K562 (cell line): Measurements from ENCODE around the gene MPI. TPM values are rescaled to one million over a fixed set of nuclear protein-coding genes. Genes with fewer than 3 reads are reported as not detected.

ENCODE experiments used
- ELK1 ChIP-seq: sonication (generic); formaldehyde crosslinking; IDR thresholded peaks from 2 replicates; pipeline ENCODE4 v1.8.1; 2022; ENCODE audit warnings: missing genetic modification reagents
- FOXA1 ChIP-seq: fragments of 450-650 bp; IDR thresholded peaks from 2 replicates; pipeline ENCODE4 v1.6.1; 2016; ENCODE audit warnings: mild to moderate bottlenecking, borderline replicate concordance
- FOXM1 ChIP-seq, 2 experiments: fragments of 450-650 bp in 1 of 2; sonication (generic) in 1 of 2; formaldehyde crosslinking in 1 of 2; IDR thresholded peaks; 2 replicates each; pipeline versions ENCODE4 v1.6.1 to v1.9.0; 2017 to 2022; ENCODE audit warnings: low read depth in 2 of 2, mild to moderate bottlenecking in 2 of 2, missing genetic modification reagents in 1 of 2, moderate library complexity in 1 of 2
- GABPB2 ChIP-seq: fragments of 250-450 bp; sonication (Bioruptor Pico); conservative IDR thresholded peaks from 2 replicates; pipeline ENCODE4 v1.5.1; 2021; ENCODE audit warnings: mild to moderate bottlenecking
- HMG20A ChIP-seq: fragments of 450-650 bp; formaldehyde crosslinking; conservative IDR thresholded peaks from 2 replicates; pipeline ENCODE4 v1.4.0; 2020; ENCODE audit warnings: mild to moderate bottlenecking, mixed read lengths
- NR4A1 ChIP-seq, 2 experiments: fragments of 250-450 bp in 1 of 2; fragments of 450-650 bp in 1 of 2; sonication (Bioruptor Pico) in 1 of 2; IDR thresholded peaks; 2 replicates each; pipeline versions ENCODE4 v1.4.0 to v1.6.1; 2016 to 2020; ENCODE audit warnings: mild to moderate bottlenecking in 2 of 2, missing compliant biosample characterization in 1 of 2, missing genetic modification characterization in 1 of 2, moderate library complexity in 1 of 2
- POLR2AphosphoS5 ChIP-seq: IDR thresholded peaks from 2 replicates; pipeline ENCODE4 v1.6.1; 2011; ENCODE audit warnings: mild to moderate bottlenecking, low read depth, low read length, moderate library complexity; ENCODE audit not compliant: control insufficient read depth, insufficient read depth
- PTBP1 ChIP-seq: fragments of 200-400 bp; formaldehyde crosslinking; IDR thresholded peaks from 2 replicates; pipeline ENCODE4 v1.6.1; 2017; ENCODE audit warnings: low read depth, low read length
- SIX5 ChIP-seq, 2 experiments: IDR thresholded peaks; 2 replicates each; pipeline ENCODE4 v1.6.1; 2011; ENCODE audit warnings: low read length in 2 of 2, borderline replicate concordance in 1 of 2, low read depth in 1 of 2, mild to moderate bottlenecking in 1 of 2, moderate library complexity in 1 of 2; ENCODE audit not compliant: insufficient read depth in 1 of 2
- TEAD1 ChIP-seq, 2 experiments: fragments of 450-650 bp in 1 of 2; sonication (generic) in 1 of 2; formaldehyde crosslinking; IDR thresholded peaks; 2 replicates each; pipeline versions ENCODE4 v1.4.0 to v1.8.0; 2020 to 2022; ENCODE audit warnings: mild to moderate bottlenecking in 2 of 2, missing genetic modification reagents in 1 of 2
- WHSC1 ChIP-seq: IDR thresholded peaks from one replicate; pipeline ENCODE4 v1.6.1; 2012; ENCODE audit warnings: low read length, control low read depth, inconsistent platforms
- ZBED1 ChIP-seq: IDR thresholded peaks from 2 replicates; pipeline ENCODE4 v1.6.1; 2014
- ZBTB1 ChIP-seq: sonication (generic); formaldehyde crosslinking; IDR thresholded peaks from 2 replicates; pipeline ENCODE4 v1.8.1; 2023; ENCODE audit warnings: missing genetic modification reagents, low read depth, mild to moderate bottlenecking, borderline replicate concordance
- ZBTB49 ChIP-seq: sonication (generic); formaldehyde crosslinking; IDR thresholded peaks from 2 replicates; pipeline ENCODE4 v1.8.0; 2022; ENCODE audit warnings: missing genetic modification reagents, mild to moderate bottlenecking, borderline replicate concordance
- ZNF134 ChIP-seq: fragments of 250-450 bp; sonication (Bioruptor Pico); conservative IDR thresholded peaks from 2 replicates; pipeline ENCODE4 v1.4.0; 2020
- ZNF274 ChIP-seq: IDR thresholded peaks from 2 replicates; pipeline ENCODE4 v1.6.1; 2011; ENCODE audit warnings: low read depth, mild to moderate bottlenecking, low read length, moderate library complexity, borderline replicate concordance
- ZNF347 ChIP-seq: fragments of 450-650 bp; formaldehyde crosslinking; IDR thresholded peaks from 2 replicates; pipeline ENCODE4 v1.4.0; 2020; ENCODE audit warnings: low read depth, mild to moderate bottlenecking, moderate library complexity
- ZNF408 ChIP-seq: fragments of 250-450 bp; sonication (Bioruptor Pico); IDR thresholded peaks from 2 replicates; pipeline ENCODE4 v1.4.0; 2020; ENCODE audit warnings: low read depth, mild to moderate bottlenecking, moderate library complexity
- ZNF431 ChIP-seq: sonication (generic); formaldehyde crosslinking; IDR thresholded peaks from 2 replicates; pipeline ENCODE4 v1.8.0; 2022; ENCODE audit warnings: mild to moderate bottlenecking, missing genetic modification reagents
- ZNF511 ChIP-seq: sonication (generic); formaldehyde crosslinking; IDR thresholded peaks from 2 replicates; pipeline ENCODE4 v1.8.0; 2022; ENCODE audit warnings: mild to moderate bottlenecking, missing genetic modification reagents
- ZSCAN32 ChIP-seq: fragments of 450-650 bp; formaldehyde crosslinking; IDR thresholded peaks from 2 replicates; pipeline ENCODE4 v1.4.0; 2020; ENCODE audit warnings: mild to moderate bottlenecking, moderate library complexity
- polyA plus RNA-seq, 8 experiments: library from polyadenylated mRNA; depleted of rRNA in 4 of 8; stranded (reverse) in 5 of 8; unstranded in 3 of 8; fragments of >200 nt; fragmentation: Nextera tagmentation in 2 of 8; fragmentation: Illumina TruSeq in 1 of 8; extraction: Ambion mirVana in 2 of 8; extraction: Trizol in 1 of 8; gene quantifications; 2 replicates each; pipeline versions ENCODE4 v1.2.1 to v1.2.3, GENCODE V29; 2011 to 2014; ENCODE audit warnings: inconsistent platforms in 1 of 8, missing spikeins in 1 of 8
- total RNA-seq, 7 experiments: library from RNA; depleted of rRNA in 6 of 7; stranded (reverse); fragments of >200 nt in 6 of 7; fragmentation: Illumina TruSeq in 2 of 7; extraction: Trizol in 2 of 7; gene quantifications; 2 replicates each; pipeline versions ENCODE4 v1.2.1 to v1.2.3, GENCODE V29; 2011 to 2021; ENCODE audit warnings: low replicate concordance in 1 of 7

MPI gene
- total and polyA plus RNA-seq, 9 of the 15 experiments (the other 6 are each of a cell fraction or from before 2014, with no cell fraction given), result 30.7 to 105 (median 40.5) TPM

GRCh38 chr15:74937590-74938371 lies 47.9 kb downstream of the MPI start, which contains the start of gene COX5A (continued):
- TF ChIP-seq ZBTB49 (CRISPR knock-in tag) (no peak), ZBED1 (0 out of 2 replicates have a peak, but pooled peaks have one; percentile 18), SIX5 (IDR thresholded peaks at IDR 0.05; ENCODE audit: borderline replicate concordance in 1 of 2, insufficient read depth in 1 of 2, low read depth in 1 of 2, low read length in 2 of 2) (no peak), ZNF511 (CRISPR knock-in tag) (no peak), ZNF408 (CRISPR knock-in tag) (no peak), PTBP1 (no peak), NR4A1 (CRISPR knock-in tag; IDR thresholded peaks at IDR 0.05) (no peak), NR4A1 (tag; IDR thresholded peaks at IDR 0.05) (no peak), POLR2AphosphoS5 (peak; percentile 71; the same call in 1 of the 2 replicates), GABPB2 (no peak), WHSC1 (no peak), FOXM1 (IDR thresholded peaks at IDR 0.05; ENCODE audit: low read depth) (no peak), FOXM1 (CRISPR knock-in tag; IDR thresholded peaks at IDR 0.05; ENCODE audit: low read depth) (peak; percentile 90; the same call in 1 of the 2 replicates), ZNF134 (CRISPR knock-in tag) (no peak), FOXA1 (no peak), HMG20A (CRISPR knock-in tag) (no peak), ZNF431 (no peak), TEAD1 (CRISPR knock-in tag; IDR thresholded peaks at IDR 0.05) (peak in 1 of 2 experiments; percentile 62; a peak in 2 of 4 replicates), ZSCAN32 (no peak), ZBTB1 (CRISPR knock-in tag) (peak; percentile 87; the same call in 1 of the 2 replicates), ZNF347 (no peak), ELK1 (CRISPR knock-in tag) (no peak), ZNF274 (no peak)
